Activated T-helper 1 cell treated with anti-CD3 and anti-CD28 coated beads, Interleukin-2, amount 50 U/mL, for 16 hours (primary cell): ENCODE data around the gene PDE4C.

ENCODE experiments used
- DNase-seq, 2 donors: peaks; one replicate each; pipeline ENCODE4 v3.0.0-alpha.2; 2020; ENCODE audit warnings: low read depth in 1 of 2, low spot score in 1 of 2

PDE4C gene

GRCh38 chr19:18202397-18202777, 23.9 kb downstream of the PDE4C start:
- DNase-seq = no peak

- no peak for DNase-seq
These were observed 27.9 kb downstream of the PDE4C start for GRCh38 chr19:18198374-18198773.

- no peak for DNase-seq
These were observed 28.3 kb downstream of the PDE4C start for GRCh38 chr19:18197941-18198340.

GRCh38 chr19:18197306-18197705, 28.9 kb downstream of the PDE4C start:
- DNase-seq = no peak

GRCh38 chr19:18196511-18196845, 29.8 kb downstream of the PDE4C start:
- DNase-seq = no peak

GRCh38 chr19:18194554-18195238, 31.5 kb downstream of the PDE4C start:
- DNase-seq = no peak

- DNase-seq = no peak
These were observed 32.1 kb downstream of the PDE4C start for GRCh38 chr19:18194181-18194530.

GRCh38 chr19:18193388-18194180, 32.7 kb downstream of the PDE4C start:
- DNase-seq = no peak

- DNase-seq = peak; percentile 95 to 97
These were observed 33.4 kb downstream of the PDE4C start, which contains the start of gene MPV17L2 for GRCh38 chr19:18192673-18193387. Gene MPV17L2, plus strand, starts transcription at chr19:18193218. Its CDS starts 64 bp downstream, at chr19:18193282.

GRCh38 chr19:18191640-18192062, 34.6 kb downstream of the PDE4C start:
- DNase-seq = no peak

- DNase-seq = no peak
These were observed 36.0 kb downstream of the PDE4C start for GRCh38 chr19:18190278-18190677.

- no peak for DNase-seq
These were observed 40.7 kb downstream of the PDE4C start for GRCh38 chr19:18185538-18185937.

GRCh38 chr19:18183529-18183928, 42.7 kb downstream of the PDE4C start:
- DNase-seq = no peak

GRCh38 chr19:18179957-18180356, 46.3 kb downstream of the PDE4C start:
- no peak for DNase-seq

GRCh38 chr19:18176367-18177310, 49.6 kb downstream of the PDE4C start:
- no peak for DNase-seq

GRCh38 chr19:18174983-18175382, 51.3 kb downstream of the PDE4C start:
- DNase-seq = no peak
